ENCODE data around the gene CP. TPM values are rescaled to one million over a fixed set of nuclear protein-coding genes. Genes with fewer than 3 reads are reported as not detected.
"Not testable (repeated sequence)": the region's sequence is repeated elsewhere in the genome, so short reads cannot be mapped to it uniquely, and the experiment has no call there.

Gene CP
- total RNA-seq, 4 donors from 2014 or later = 0.85 to 10.6 (median 5.4) TPM

GRCh38 chr3:149243540-149243939 is 21.9 kb upstream of the CP start:
- in situ Hi-C loops (cut with MboI; ENCODE audit: low sequenced_read_pairs in 4 of 4) (no loop called here), intact Hi-C loops (cut with DNase I; ENCODE audit: low total_unique reads) (no loop called here)
- no peaks in the 10 kb centered on the region for H3K9me3 ChIP-seq
- no peak for ATAC-seq
- H3K27me3 ChIP-seq = no peaks in the 10 kb centered on the region
- H3K36me3 ChIP-seq = no peaks in the 10 kb centered on the region
- no peak overlapping the region for H3K27ac ChIP-seq
- H3K4me3 ChIP-seq = no peak overlapping the region
- DNase-seq = no peak
- peaks cover 4 to 12% of the 10 kb centered on the region in 2 donors for H3K4me1 ChIP-seq
- TF ChIP-seq POLR2A (IDR thresholded peaks at IDR 0.05) (no peak), CTCF (IDR thresholded peaks at IDR 0.05 in 4 of 5, conservative IDR thresholded peaks at IDR 0.05 in 1 of 5) (no peak)

- Histone ChIP-seq H3K4me1 (peaks cover 0 to 4% of the 10 kb centered on the region in 2 donors), H3K27ac (no peak overlapping the region), H3K9me3 (no peaks in the 10 kb centered on the region), H3K27me3 (no peaks in the 10 kb centered on the region), H3K4me3 (no peak overlapping the region), H3K36me3 (no peaks in the 10 kb centered on the region)
- in situ Hi-C loops (cut with MboI; ENCODE audit: low sequenced_read_pairs in 4 of 4) = no loop called here
- no peak for DNase-seq
- no peak for ATAC-seq
- TF ChIP-seq POLR2A (IDR thresholded peaks at IDR 0.05) = no peak
- TF ChIP-seq CTCF (IDR thresholded peaks at IDR 0.05 in 4 of 5, conservative IDR thresholded peaks at IDR 0.05 in 1 of 5) = no peak
- intact Hi-C loops (cut with DNase I; ENCODE audit: low total_unique reads) = no loop called here
These were observed 17.8 kb upstream of the CP start for GRCh38 chr3:149239357-149239936.

GRCh38 chr3:149238268-149238667 is 16.6 kb upstream of the CP start:
- DNase-seq; ATAC-seq; intact Hi-C loops (cut with DNase I; ENCODE audit: low total_unique reads); H3K4me1 ChIP-seq; H3K9me3 ChIP-seq; in situ Hi-C loops (cut with MboI; ENCODE audit: low sequenced_read_pairs in 4 of 4); H3K27me3 ChIP-seq; H3K36me3 ChIP-seq; H3K27ac ChIP-seq; H3K4me3 ChIP-seq: not testable (repeated sequence)

GRCh38 chr3:149235599-149236424 is 14.2 kb upstream of the CP start:
- no peak for DNase-seq
- in situ Hi-C loops (cut with MboI; ENCODE audit: low sequenced_read_pairs in 4 of 4) (no loop called here), intact Hi-C loops (cut with DNase I; ENCODE audit: low total_unique reads) (no loop called here)
- no peaks in the 10 kb centered on the region for H3K36me3 ChIP-seq
- no peak overlapping the region for H3K4me3 ChIP-seq
- H3K27me3 ChIP-seq = no peaks in the 10 kb centered on the region
- TF ChIP-seq CTCF (IDR thresholded peaks at IDR 0.05 in 4 of 5, conservative IDR thresholded peaks at IDR 0.05 in 1 of 5) = no peak
- no peak for TF ChIP-seq POLR2A (IDR thresholded peaks at IDR 0.05)
- no peak for ATAC-seq
- H3K4me1 ChIP-seq = no peaks in the 10 kb centered on the region
- no peak overlapping the region for H3K27ac ChIP-seq
- no peaks in the 10 kb centered on the region for H3K9me3 ChIP-seq

- Histone ChIP-seq H3K4me1 (no peaks in the 10 kb centered on the region), H3K36me3 (no peaks in the 10 kb centered on the region), H3K4me3 (no peak overlapping the region), H3K27ac (no peak overlapping the region), H3K27me3 (no peaks in the 10 kb centered on the region), H3K9me3 (no peaks in the 10 kb centered on the region)
- no peak for ATAC-seq
- no peak for DNase-seq
- in situ Hi-C loops (cut with MboI; ENCODE audit: low sequenced_read_pairs in 4 of 4) (no loop called here), intact Hi-C loops (cut with DNase I; ENCODE audit: low total_unique reads) (no loop called here)
- TF ChIP-seq CTCF (IDR thresholded peaks at IDR 0.05 in 4 of 5, conservative IDR thresholded peaks at IDR 0.05 in 1 of 5) (no peak), POLR2A (IDR thresholded peaks at IDR 0.05) (no peak)
These were observed 13.1 kb upstream of the CP start for GRCh38 chr3:149234671-149235245.
